Brain microvascular endothelial cell (primary cell): Measurements from ENCODE around the gene TMBIM1.
A peak's percentile ranks its signal among the peaks of the same experiment; 100 is the strongest.

ENCODE experiments used
- DNase-seq: peaks from one replicate; pipeline ENCODE4 v3.0.0-alpha.2; 2020
- H3K27ac ChIP-seq: fragments of 250-450 bp; sonication (Bioruptor Pico); 2 replicates; pipeline ENCODE4 v1.5.1; 2020; ENCODE audit warnings: mild to moderate bottlenecking, moderate library complexity
- H3K27me3 ChIP-seq: fragments of 250-450 bp; sonication (Bioruptor Pico); replicated peaks from 2 replicates; pipeline ENCODE4 v1.5.1; 2020; ENCODE audit warnings: mild to moderate bottlenecking
- H3K36me3 ChIP-seq: fragments of 250-450 bp; sonication (Bioruptor Pico); replicated peaks from 2 replicates; pipeline ENCODE4 v1.5.1; 2020; ENCODE audit warnings: mild to moderate bottlenecking
- H3K4me3 ChIP-seq: 2 replicates; pipeline ENCODE4 v1.5.1; 2011; ENCODE audit warnings: low read depth, mild to moderate bottlenecking, control low read depth, low read length, moderate library complexity
- in situ Hi-C: cut with HindIII; loops from 2 replicates; pipeline ENCODE4 v1.10.0; 2017; ENCODE audit warnings: low sequenced_read_pairs, low pct_ligation_motif_present
- TF ChIP-seq, protein P1 (sequence below): IDR thresholded peaks from 2 replicates; pipeline ENCODE4 v1.5.1; 2011; ENCODE audit warnings: low read depth, mild to moderate bottlenecking, moderate library complexity, low read length, control low read depth, inconsistent platforms; ENCODE audit errors: missing control alignments

The TMBIM1 gene, protein sequence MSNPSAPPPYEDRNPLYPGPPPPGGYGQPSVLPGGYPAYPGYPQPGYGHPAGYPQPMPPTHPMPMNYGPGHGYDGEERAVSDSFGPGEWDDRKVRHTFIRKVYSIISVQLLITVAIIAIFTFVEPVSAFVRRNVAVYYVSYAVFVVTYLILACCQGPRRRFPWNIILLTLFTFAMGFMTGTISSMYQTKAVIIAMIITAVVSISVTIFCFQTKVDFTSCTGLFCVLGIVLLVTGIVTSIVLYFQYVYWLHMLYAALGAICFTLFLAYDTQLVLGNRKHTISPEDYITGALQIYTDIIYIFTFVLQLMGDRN

GRCh38 chr2:218292048-218293014, at the start of gene TMBIM1:
TMBIM1 (minus strand) TSS chr2:218292503; CDS start chr2:218282141, 10,362 bp downstream.
- in situ Hi-C loops, result no loop called here
- peak within 1 kb of the TSS; percentile 87 for H3K4me3 ChIP-seq
- TF ChIP-seq, protein P1, sequence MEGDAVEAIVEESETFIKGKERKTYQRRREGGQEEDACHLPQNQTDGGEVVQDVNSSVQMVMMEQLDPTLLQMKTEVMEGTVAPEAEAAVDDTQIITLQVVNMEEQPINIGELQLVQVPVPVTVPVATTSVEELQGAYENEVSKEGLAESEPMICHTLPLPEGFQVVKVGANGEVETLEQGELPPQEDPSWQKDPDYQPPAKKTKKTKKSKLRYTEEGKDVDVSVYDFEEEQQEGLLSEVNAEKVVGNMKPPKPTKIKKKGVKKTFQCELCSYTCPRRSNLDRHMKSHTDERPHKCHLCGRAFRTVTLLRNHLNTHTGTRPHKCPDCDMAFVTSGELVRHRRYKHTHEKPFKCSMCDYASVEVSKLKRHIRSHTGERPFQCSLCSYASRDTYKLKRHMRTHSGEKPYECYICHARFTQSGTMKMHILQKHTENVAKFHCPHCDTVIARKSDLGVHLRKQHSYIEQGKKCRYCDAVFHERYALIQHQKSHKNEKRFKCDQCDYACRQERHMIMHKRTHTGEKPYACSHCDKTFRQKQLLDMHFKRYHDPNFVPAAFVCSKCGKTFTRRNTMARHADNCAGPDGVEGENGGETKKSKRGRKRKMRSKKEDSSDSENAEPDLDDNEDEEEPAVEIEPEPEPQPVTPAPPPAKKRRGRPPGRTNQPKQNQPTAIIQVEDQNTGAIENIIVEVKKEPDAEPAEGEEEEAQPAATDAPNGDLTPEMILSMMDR, result peak; percentile 52
- peak; percentile 59 for DNase-seq
- no peaks in the 10 kb centered on the region for H3K27me3 ChIP-seq
- H3K36me3 ChIP-seq, result no peaks in the 10 kb centered on the region
- H3K27ac ChIP-seq, result peak within 1 kb of the TSS; percentile 77

- TF ChIP-seq, protein P1, result no peak
- H3K4me3 ChIP-seq, result no peak overlapping the region
- no peaks in the 10 kb centered on the region for H3K27me3 ChIP-seq
- DNase-seq, result no peak
- H3K27ac ChIP-seq, result no peak overlapping the region
- in situ Hi-C loops, result no loop called here
- H3K36me3 ChIP-seq, result no peaks in the 10 kb centered on the region
Observed at GRCh38 chr2:218341381-218341780, 49.1 kb upstream of the TMBIM1 start.

DNA sequence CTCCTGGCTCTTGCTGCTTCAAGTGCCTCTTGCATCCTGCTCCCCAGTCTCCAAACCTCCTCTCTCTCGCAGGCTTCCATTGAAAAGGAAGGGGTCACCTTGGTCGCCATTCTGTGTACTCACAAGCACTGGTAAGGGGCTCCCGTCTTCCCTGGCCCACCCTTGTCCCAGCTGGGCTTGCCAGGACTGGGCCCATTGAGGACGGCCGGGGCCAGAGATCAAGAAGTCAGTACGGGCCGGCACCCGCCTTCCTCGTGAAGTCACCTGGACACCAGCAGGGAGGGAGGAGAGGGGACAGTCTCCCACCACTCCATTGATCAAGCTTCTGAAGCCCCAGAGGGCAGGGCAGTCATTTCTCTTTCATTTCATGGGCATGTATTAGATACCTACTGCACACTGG, 48.4 kb upstream of the TMBIM1 start:
- no peak overlapping the region for H3K4me3 ChIP-seq
- DNase-seq, result no peak
- H3K27me3 ChIP-seq, result no peaks in the 10 kb centered on the region
- TF ChIP-seq, protein P1, result no peak
- in situ Hi-C loops, result no loop called here
- no peaks in the 10 kb centered on the region for H3K36me3 ChIP-seq
- H3K27ac ChIP-seq, result no peak overlapping the region

DNA sequence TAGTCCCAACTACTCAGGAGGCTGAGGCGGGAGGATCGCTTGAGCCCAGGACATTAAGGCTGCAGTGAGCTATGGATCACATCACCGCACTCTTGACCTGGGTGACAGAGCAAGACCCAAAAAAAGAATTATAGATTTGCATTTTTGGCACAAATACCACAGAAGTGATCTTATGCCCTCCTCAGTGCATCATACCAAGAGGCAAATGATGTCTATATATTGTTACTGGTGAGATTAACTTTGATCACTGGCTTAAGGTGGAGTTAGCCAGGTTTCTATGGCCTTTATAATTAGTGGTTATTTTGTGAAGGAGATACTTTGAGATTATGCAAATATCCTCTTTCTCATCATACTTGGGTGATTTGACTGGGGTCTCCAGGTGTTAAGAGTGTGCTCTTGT, 42.2 kb upstream of the TMBIM1 start:
- no peak overlapping the region for H3K27ac ChIP-seq
- DNase-seq, result no peak
- TF ChIP-seq, protein P1, result no peak
- in situ Hi-C loops, result no loop called here
- H3K27me3 ChIP-seq, result no peaks in the 10 kb centered on the region
- H3K36me3 ChIP-seq, result no peaks in the 10 kb centered on the region
- H3K4me3 ChIP-seq, result no peak overlapping the region

DNA sequence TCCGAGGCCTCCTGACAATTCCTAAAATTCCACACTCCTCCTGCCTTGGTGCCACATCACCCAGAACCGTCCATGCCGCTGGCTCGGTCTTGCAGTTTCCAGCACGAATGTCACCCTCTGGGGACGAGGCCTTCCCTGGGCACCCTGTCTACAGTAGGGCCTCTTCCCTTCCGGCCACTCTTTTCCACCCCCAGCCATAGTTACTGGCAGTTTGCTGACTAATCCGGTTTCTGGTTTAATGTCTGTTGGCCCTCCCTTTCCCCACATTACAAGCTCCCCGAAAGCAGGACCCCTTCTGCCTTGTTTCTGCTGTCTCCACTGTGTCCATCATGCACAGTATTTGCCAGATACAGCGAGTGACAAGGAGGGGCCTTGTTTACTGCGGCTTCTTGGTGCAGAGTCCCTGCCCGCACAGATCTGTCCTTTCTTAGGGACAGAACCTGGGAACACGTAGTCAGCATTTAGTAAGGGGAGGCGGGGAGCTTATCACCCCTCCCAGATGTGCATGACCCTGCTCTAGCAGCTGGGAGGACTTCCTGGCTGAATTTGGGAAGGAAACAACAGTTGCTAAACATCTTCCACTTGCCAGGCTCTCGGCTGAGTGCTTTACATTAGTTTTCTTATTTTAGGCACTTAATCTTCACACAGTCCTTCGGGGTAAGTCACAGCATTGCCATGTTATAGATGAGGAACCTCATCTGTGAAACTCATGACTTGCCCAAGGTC, 40.8 kb upstream of the TMBIM1 start:
- DNase-seq, result no peak
- in situ Hi-C loops, result no loop called here
- Histone ChIP-seq H3K36me3 (no peaks in the 10 kb centered on the region), H3K27ac (no peak overlapping the region), H3K27me3 (no peaks in the 10 kb centered on the region), H3K4me3 (no peak overlapping the region)
- TF ChIP-seq, protein P1, result no peak
